ENCODE data around the gene PKNOX2.

- TF ChIP-seq ZFX (IDR thresholded peaks at IDR 0.05) = no peak
- no peak for TF ChIP-seq CTCF (conservative IDR thresholded peaks at IDR 0.05)
Measured at GRCh38 chr11:125454047-125454446, 289.5 kb downstream of the PKNOX2 start.

All from C4-2B (cell line).